ENCODE data around the gene PGGHG.
"Not testable (repeated sequence)": the region's sequence is repeated elsewhere in the genome, so short reads cannot be mapped to it uniquely, and the experiment has no call there.

Gene PGGHG

GRCh38 chr11:330694-331357 lies 41.9 kb downstream of the PGGHG start:
- DNase-seq: no peak

- DNase-seq: no peak
Observed at GRCh38 chr11:331358-332060, 42.6 kb downstream of the PGGHG start.

GRCh38 chr11:332651-333480 lies 43.9 kb downstream of the PGGHG start:
- no peak for DNase-seq

GRCh38 chr11:333616-334263 lies 44.8 kb downstream of the PGGHG start:
- not testable (repeated sequence) for DNase-seq

- DNase-seq: no peak
Observed at GRCh38 chr11:334264-334994, 45.5 kb downstream of the PGGHG start.

GRCh38 chr11:335779-336658 lies 47.1 kb downstream of the PGGHG start:
- DNase-seq: no peak

- DNase-seq: no peak
Observed at GRCh38 chr11:336659-337198, 47.8 kb downstream of the PGGHG start.

- no peak for DNase-seq
Observed at GRCh38 chr11:337711-338110, 48.8 kb downstream of the PGGHG start.

- DNase-seq: no peak
Observed at GRCh38 chr11:339963-340362, 51.0 kb downstream of the PGGHG start.

- no peak for DNase-seq
Observed at GRCh38 chr11:340539-341512, 51.9 kb downstream of the PGGHG start.

GRCh38 chr11:342328-342727 lies 53.4 kb downstream of the PGGHG start:
- no peak for DNase-seq

GRCh38 chr11:344836-345578 lies 56.1 kb downstream of the PGGHG start:
- DNase-seq: no peak

Data from activated CD8-positive, alpha-beta memory T cell treated with anti-CD3 and anti-CD28 coated beads for 24 hours (primary cell).